IMR-90 (cell line): ENCODE data around the gene C19orf73. TPM values are rescaled to one million over a fixed set of nuclear protein-coding genes. Genes with fewer than 3 reads are reported as not detected.
A peak's percentile ranks its signal among the peaks of the same experiment; 100 is the strongest.

Experiments used
- ATAC-seq: fragments of 200-7000 bp; cut with Tn5 transposase; 2 replicates; pipeline ENCODE4 v1.9.1; 2020; ENCODE audit warnings: low read depth, mild to moderate bottlenecking, moderate library complexity
- BruUV-seq: library from RNA; stranded (reverse); fragments of 400-500 nt; replicated peaks from 2 replicates; lab custom pipeline; 2021; lab: Mats Ljungman, UMichigan
- CTCF ChIA-PET: fragments of 300-600 bp; formaldehyde crosslinking; extraction: SDS; loops from one replicate; lab custom pipeline; 2021; ENCODE audit warnings: antibody characterized with exemption; lab: Yijun Ruan, JAX
- POLR2A ChIA-PET: fragments of 300-600 bp; sonication (Branson Sonifier 250); formaldehyde crosslinking; loops from one replicate; lab custom pipeline; 2022; ENCODE audit warnings: antibody characterized with exemption; ENCODE audit not compliant: unreplicated experiment; lab: Charles Lee
- DNase-seq: peaks from one replicate; pipeline ENCODE4 v3.0.0; 2013
- H2AFZ ChIP-seq: replicated peaks from 2 replicates; pipeline ENCODE3; 2013; ENCODE audit warnings: low read length, mild to moderate bottlenecking; ENCODE audit not compliant: poor library complexity
- H2AK5ac ChIP-seq: 2 replicates; pipeline ENCODE4 v1.6.1; 2013; ENCODE audit warnings: low read depth, low read length, inconsistent platforms
- H2AK9ac ChIP-seq: replicated peaks from 2 replicates; pipeline ENCODE3; 2013; ENCODE audit warnings: mild to moderate bottlenecking, low read depth, low read length, moderate library complexity; ENCODE audit not compliant: poor library complexity
- H2BK120ac ChIP-seq: 2 replicates; pipeline ENCODE4 v1.6.1; 2013; ENCODE audit warnings: low read depth, low read length, inconsistent platforms
- H2BK15ac ChIP-seq: 3 replicates; pipeline ENCODE4 v1.6.1; 2013; ENCODE audit warnings: low read depth, low read length, inconsistent platforms
- H2BK20ac ChIP-seq: 2 replicates; pipeline ENCODE4 v1.6.1; 2013; ENCODE audit warnings: low read depth, mild to moderate bottlenecking, inconsistent platforms, low read length, moderate library complexity
- H2BK5ac ChIP-seq: 2 replicates; pipeline ENCODE4 v1.6.1; 2013; ENCODE audit warnings: mild to moderate bottlenecking, low read depth, low read length, inconsistent platforms; ENCODE audit not compliant: poor library complexity, severe bottlenecking
- H3K14ac ChIP-seq: replicated peaks from 2 replicates; pipeline ENCODE4 v1.6.1; 2013; ENCODE audit warnings: low read depth, low read length, inconsistent platforms
- H3K18ac ChIP-seq: 2 replicates; pipeline ENCODE4 v1.6.1; 2013; ENCODE audit warnings: low read depth, low read length, control low read depth
- H3K23ac ChIP-seq: 2 replicates; pipeline ENCODE4 v1.6.1; 2013; ENCODE audit warnings: low read depth, low read length, inconsistent platforms
- H3K27ac ChIP-seq: 2 replicates; pipeline ENCODE4 v1.5.1; 2013; ENCODE audit warnings: mild to moderate bottlenecking, control low read depth, low read length; ENCODE audit not compliant: insufficient read depth
- H3K27me3 ChIP-seq: 2 replicates; pipeline ENCODE4 v1.6.1; 2013; ENCODE audit warnings: low read length; ENCODE audit not compliant: control insufficient read depth, insufficient read depth
- H3K36me3 ChIP-seq: 2 replicates; pipeline ENCODE4 v1.6.1; 2013; ENCODE audit warnings: low read length, mixed read lengths; ENCODE audit not compliant: control insufficient read depth, insufficient read depth
- H3K4ac ChIP-seq: 2 replicates; pipeline ENCODE4 v1.6.1; 2013; ENCODE audit warnings: low read depth, low read length, inconsistent platforms
- H3K4me1 ChIP-seq: 2 replicates; pipeline ENCODE4 v1.6.1; 2013; ENCODE audit warnings: low read length, mixed read lengths; ENCODE audit not compliant: control insufficient read depth, insufficient read depth
- H3K4me2 ChIP-seq: 2 replicates; pipeline ENCODE4 v1.6.1; 2013; ENCODE audit warnings: low read depth, mild to moderate bottlenecking, control low read depth, low read length, moderate library complexity
- H3K4me3 ChIP-seq: 2 replicates; pipeline ENCODE4 v1.5.1; 2013; ENCODE audit warnings: low read depth, mild to moderate bottlenecking, control low read depth, low read length, moderate library complexity; ENCODE audit not compliant: insufficient read depth
- H3K56ac ChIP-seq: 2 replicates; pipeline ENCODE4 v1.6.1; 2013; ENCODE audit warnings: low read length, inconsistent platforms; ENCODE audit not compliant: insufficient read depth; ENCODE audit errors: extremely low read depth
- H3K79me1 ChIP-seq, 2 experiments: 2 replicates each; pipeline ENCODE4 v1.6.1; 2013; ENCODE audit warnings: low read length in 2 of 2, inconsistent platforms in 1 of 2, low read depth in 1 of 2
- H3K9ac ChIP-seq: 2 replicates; pipeline ENCODE4 v1.6.1; 2013; ENCODE audit warnings: low read depth, low read length, control low read depth
- H3K9me1 ChIP-seq: 2 replicates; pipeline ENCODE4 v1.6.1; 2013; ENCODE audit warnings: low read length, inconsistent platforms; ENCODE audit not compliant: insufficient read depth
- H3K9me3 ChIP-seq: 2 replicates; pipeline ENCODE4 v1.6.1; 2013; ENCODE audit warnings: low read length; ENCODE audit not compliant: control insufficient read depth, insufficient read depth
- H4K20me1 ChIP-seq: 2 replicates; pipeline ENCODE4 v1.6.1; 2013; ENCODE audit warnings: low read length, inconsistent platforms; ENCODE audit not compliant: insufficient read depth
- H4K5ac ChIP-seq: 2 replicates; pipeline ENCODE4 v1.6.1; 2013; ENCODE audit warnings: mild to moderate bottlenecking, low read depth, low read length, control low read depth
- H4K8ac ChIP-seq, 2 experiments: 2 replicates each; pipeline ENCODE4 v1.6.1; 2013; ENCODE audit warnings: low read depth in 2 of 2, low read length in 2 of 2, control low read depth in 1 of 2, inconsistent platforms in 1 of 2
- H4K91ac ChIP-seq: 2 replicates; pipeline ENCODE4 v1.6.1; 2013; ENCODE audit warnings: low read depth, low read length, inconsistent platforms; ENCODE audit not compliant: insufficient read depth
- BHLHE40 ChIP-seq: fragments of 150-350 bp; IDR thresholded peaks from 2 replicates; pipeline ENCODE4 v1.6.1; 2016; ENCODE audit warnings: mild to moderate bottlenecking, low read depth, low read length
- CEBPB ChIP-seq: IDR thresholded peaks from 2 replicates; pipeline ENCODE4 v1.6.1; 2012; ENCODE audit warnings: low read depth, low read length, improper control_type of control experiment
- CHD1 ChIP-seq: IDR thresholded peaks from 2 replicates; pipeline ENCODE4 v1.6.1; 2012; ENCODE audit warnings: low read depth, low read length, improper control_type of control experiment
- CTCF ChIP-seq: conservative IDR thresholded peaks from 2 replicates; pipeline ENCODE4 v1.5.1; 2012; ENCODE audit warnings: mild to moderate bottlenecking, low read depth, low read length, improper control_type of control experiment
- MXI1 ChIP-seq: IDR thresholded peaks from 2 replicates; pipeline ENCODE4 v1.6.1; 2012; ENCODE audit warnings: low read depth, mild to moderate bottlenecking, low read length, moderate library complexity, borderline replicate concordance
- RAD21 ChIP-seq: IDR thresholded peaks from 2 replicates; pipeline ENCODE4 v1.6.1; 2012; ENCODE audit warnings: low read length, improper control_type of control experiment
- RCOR1 ChIP-seq: IDR thresholded peaks from 2 replicates; pipeline ENCODE4 v1.6.1; 2012; ENCODE audit warnings: mild to moderate bottlenecking, low read length, improper control_type of control experiment; ENCODE audit not compliant: insufficient replicate concordance
- SMC3 ChIP-seq: fragments of 150-350 bp; IDR thresholded peaks from 2 replicates; pipeline ENCODE4 v1.6.1; 2016; ENCODE audit warnings: low read depth, mild to moderate bottlenecking, antibody characterized with exemption, low read length, moderate library complexity
- USF2 ChIP-seq: fragments of 150-350 bp; IDR thresholded peaks from 2 replicates; pipeline ENCODE4 v1.6.1; 2017; ENCODE audit warnings: mild to moderate bottlenecking, antibody characterized with exemption, low read length, low read depth
- WGBS, 2 experiments: methylation state at CpG; one replicate each; pipeline versions ENCODE4 v1.1.5 to v1.1.7; 2013; ENCODE audit warnings: missing lambda C conversion rate in 2 of 2; ENCODE audit not compliant: insufficient read length in 1 of 2; ENCODE audit errors: extremely low coverage in 2 of 2; 5-methylcytosine and 5-hydroxymethylcytosine counted together
- dilution Hi-C: fragments of 300-500 bp; cut with HindIII; formaldehyde crosslinking; loops from one replicate; pipeline ENCODE4 v1.14.3; 2018; ENCODE audit warnings: low sequenced_read_pairs; ENCODE audit not compliant: unreplicated experiment
- in situ Hi-C: fragments of 300-500 bp; cut with MboI; formaldehyde crosslinking; loops from 3 replicates; pipeline ENCODE4 v1.14.3; 2019; ENCODE audit warnings: low sequenced_read_pairs, inconsistent platforms, mixed read lengths
- intact Hi-C: fragments of 100-400 bp; cut with micrococcal nuclease; formaldehyde crosslinking; loops from 2 replicates; pipeline ENCODE4 v1.10.0; 2022
- polyA plus RNA-seq, 3 experiments: library from polyadenylated mRNA; depleted of rRNA; stranded (reverse); fragments of >200 nt; gene quantifications; 2 replicates each; pipeline ENCODE4 v1.2.3, GENCODE V29; 2012; ENCODE audit warnings: low replicate concordance in 1 of 3
- total RNA-seq: library from RNA; depleted of rRNA; stranded (reverse); fragments of >200 nt; gene quantifications from 2 replicates; pipeline ENCODE4 v1.2.3, GENCODE V29; 2012

C19orf73 gene
- total and polyA plus RNA-seq, 2 of the 4 experiments (the other 2 are of a cell fraction) = 1.2 TPM; not detected in 1

GRCh38 chr19:49113762-49114629 lies 4.9 kb downstream of the C19orf73 start, which contains the start of gene LIN7B:
TSS of gene LIN7B (plus strand) at chr19:49114370. CDS start at chr19:49114405, 35 bp downstream.
- Histone ChIP-seq H3K4me1 (peaks cover 8% of the 10 kb centered on the region), H2BK5ac (peak within 1 kb of the TSS; percentile 18), H3K14ac (peak within 1 kb of the TSS; percentile 79), H3K27ac (peak within 1 kb of the TSS; percentile 57; the same call in 1 of the 2 replicates), H4K91ac (peak within 1 kb of the TSS; percentile 43; the same call in 1 of the 2 replicates), H2AK5ac (peak within 1 kb of the TSS; percentile 93), H3K27me3 (no peaks in the 10 kb centered on the region), H3K4me2 (peak within 1 kb of the TSS; percentile 95), H2BK15ac (no peak within 1 kb of the TSS; the same call in 2 of the 3 replicates), H4K5ac (peak within 1 kb of the TSS; percentile 48; the same call in 1 of the 2 replicates), H4K20me1 (peaks cover 10% of the 10 kb centered on the region), H2BK20ac (no peak within 1 kb of the TSS), H4K8ac (peak within 1 kb of the TSS in 1 of 2 experiments; percentile 65; a peak in 2 of 4 replicates), H3K56ac (no peak within 1 kb of the TSS), H3K23ac (peak within 1 kb of the TSS; percentile 89), H3K18ac (no peak within 1 kb of the TSS; the same call in 1 of the 2 replicates), H3K4me3 (peak within 1 kb of the TSS; percentile 96), H2AK9ac (peak within 1 kb of the TSS; percentile 98), H3K36me3 (peaks cover 8% of the 10 kb centered on the region), H2AFZ (peak within 1 kb of the TSS; percentile 98), H2BK120ac (peak within 1 kb of the TSS; percentile 22; the same call in 1 of the 2 replicates), H3K9me3 (no peaks in the 10 kb centered on the region), H3K9ac (peak within 1 kb of the TSS; percentile 71), H3K4ac (peak within 1 kb of the TSS; percentile 52), H3K79me1 (peaks cover 4 to 49% of the 10 kb centered on the region in 2 experiments; a peak in 3 of 4 replicates), H3K9me1 (peaks cover 23% of the 10 kb centered on the region)
- TF ChIP-seq CTCF (peak; percentile 67), USF2 (peak; percentile 85), MXI1 (peak; percentile 53; the same call in 1 of the 2 replicates), BHLHE40 (no peak), CHD1 (no peak), RAD21 (peak; percentile 25; the same call in 1 of the 2 replicates), CEBPB (peak; percentile 55), RCOR1 (peak; percentile 38), SMC3 (no peak)
- CTCF ChIA-PET = interaction anchor here (0.7 to 2.9 kb wide), 5 partner anchors 14 to 85 kb away, joined by 4 to 13 read pairs (median 4); no protein-coding TSS in a partner anchor
- intact Hi-C loops (loop anchor here (5.0 kb wide), 1 partner anchor 83 kb away; no protein-coding TSS in a partner anchor), in situ Hi-C loops (no loop called here), dilution Hi-C loops (no loop called here)
- no TSS peak for BruUV-seq
- POLR2A ChIA-PET = no interaction called here
- 0% methylated on average over 38 of the region's 66 CpGs; no CpG with 5 or more reads in 1 of the 2 experiments for WGBS, 2 experiments
- DNase-seq = peak; percentile 54
- ATAC-seq = peak; percentile 74
